Parathyroid adenoma (tissue), 2 donors: ENCODE measurements around the gene PON2.

Experiments used
- H2AFZ ChIP-seq: fragments of 300-600 bp; sonication (generic); one replicate; pipeline ENCODE4 v1.7.0; 2017; ENCODE audit warnings: antibody characterized with exemption, mild to moderate bottlenecking
- H3K27ac ChIP-seq: fragments of 300-600 bp; sonication (generic); one replicate; pipeline ENCODE4 v1.7.0; 2017
- H3K27me3 ChIP-seq: fragments of 300-600 bp; sonication (generic); one replicate; pipeline ENCODE4 v1.7.0; 2017; ENCODE audit warnings: low read length; ENCODE audit not compliant: control insufficient read depth, insufficient read depth
- H3K36me3 ChIP-seq: fragments of 300-600 bp; sonication (generic); one replicate; pipeline ENCODE4 v1.7.0; 2017; ENCODE audit warnings: low read length; ENCODE audit not compliant: control insufficient read depth, insufficient read depth
- H3K4me1 ChIP-seq: fragments of 300-600 bp; sonication (generic); one replicate; pipeline ENCODE4 v1.7.0; 2017; ENCODE audit warnings: control low read depth
- H3K4me2 ChIP-seq: fragments of 300-600 bp; sonication (generic); one replicate; pipeline ENCODE4 v1.7.0; 2017; ENCODE audit warnings: low read length
- H3K4me3 ChIP-seq: fragments of 300-600 bp; sonication (generic); one replicate; pipeline ENCODE4 v1.7.0; 2017; ENCODE audit warnings: low read depth, low read length
- H3K79me2 ChIP-seq: fragments of 300-600 bp; sonication (generic); one replicate; pipeline ENCODE4 v1.7.0; 2017; ENCODE audit warnings: control low read depth
- H3K9ac ChIP-seq: fragments of 300-600 bp; sonication (generic); one replicate; pipeline ENCODE4 v1.7.0; 2017; ENCODE audit warnings: mild to moderate bottlenecking
- H3K9me3 ChIP-seq: fragments of 300-600 bp; sonication (generic); one replicate; pipeline ENCODE4 v1.7.0; 2017; ENCODE audit warnings: low read length; ENCODE audit not compliant: control insufficient read depth
- TF ChIP-seq, protein P1 (sequence below): fragments of 300-600 bp; sonication (generic); IDR thresholded peaks from one replicate; pipeline ENCODE4 v1.7.0; 2017; ENCODE audit warnings: antibody characterized with exemption, mild to moderate bottlenecking
- donor health status: primary hyperparathyroidism.

PON2 gene

DNA sequence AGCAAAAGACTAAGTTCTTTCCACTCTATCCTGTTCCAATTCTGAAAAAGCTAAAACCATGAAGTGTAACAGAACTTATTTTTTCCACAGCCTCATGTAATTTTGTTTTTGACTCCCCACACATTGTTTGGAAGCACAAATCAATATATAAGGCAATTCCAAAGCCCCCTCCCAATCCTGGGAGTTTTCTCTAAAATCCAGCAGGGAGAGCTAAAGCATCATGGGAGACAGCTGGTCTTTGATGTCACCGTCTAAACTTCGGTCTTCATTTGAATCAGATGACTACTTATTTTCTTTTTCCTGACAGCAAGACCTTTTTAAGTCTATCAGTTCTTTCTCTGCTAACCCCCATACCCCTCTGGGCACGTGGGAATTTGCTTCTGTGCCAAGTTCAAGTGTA lies 77.2 kb downstream of the PON2 start:
- H3K4me1 ChIP-seq, result no peaks in the 10 kb centered on the region
- no peak overlapping the region for H3K4me2 ChIP-seq
- no peaks in the 10 kb centered on the region for H3K36me3 ChIP-seq
- no peak overlapping the region for H3K4me3 ChIP-seq
- no peaks in the 10 kb centered on the region for H3K9me3 ChIP-seq
- H3K27ac ChIP-seq, result no peak overlapping the region
- H3K9ac ChIP-seq, result no peak overlapping the region
- H2AFZ ChIP-seq, result no peak overlapping the region
- H3K79me2 ChIP-seq, result no peaks in the 10 kb centered on the region
- TF ChIP-seq, protein P1, sequence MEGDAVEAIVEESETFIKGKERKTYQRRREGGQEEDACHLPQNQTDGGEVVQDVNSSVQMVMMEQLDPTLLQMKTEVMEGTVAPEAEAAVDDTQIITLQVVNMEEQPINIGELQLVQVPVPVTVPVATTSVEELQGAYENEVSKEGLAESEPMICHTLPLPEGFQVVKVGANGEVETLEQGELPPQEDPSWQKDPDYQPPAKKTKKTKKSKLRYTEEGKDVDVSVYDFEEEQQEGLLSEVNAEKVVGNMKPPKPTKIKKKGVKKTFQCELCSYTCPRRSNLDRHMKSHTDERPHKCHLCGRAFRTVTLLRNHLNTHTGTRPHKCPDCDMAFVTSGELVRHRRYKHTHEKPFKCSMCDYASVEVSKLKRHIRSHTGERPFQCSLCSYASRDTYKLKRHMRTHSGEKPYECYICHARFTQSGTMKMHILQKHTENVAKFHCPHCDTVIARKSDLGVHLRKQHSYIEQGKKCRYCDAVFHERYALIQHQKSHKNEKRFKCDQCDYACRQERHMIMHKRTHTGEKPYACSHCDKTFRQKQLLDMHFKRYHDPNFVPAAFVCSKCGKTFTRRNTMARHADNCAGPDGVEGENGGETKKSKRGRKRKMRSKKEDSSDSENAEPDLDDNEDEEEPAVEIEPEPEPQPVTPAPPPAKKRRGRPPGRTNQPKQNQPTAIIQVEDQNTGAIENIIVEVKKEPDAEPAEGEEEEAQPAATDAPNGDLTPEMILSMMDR, result no peak
- H3K27me3 ChIP-seq, result no peaks in the 10 kb centered on the region
